Ishikawa (cell line): Measurements from ENCODE around the gene C9orf85.

Source experiments
- CEBPB ChIP-seq: IDR thresholded peaks from 2 replicates; pipeline ENCODE4 v1.6.1; 2012
- CREB1 ChIP-seq: IDR thresholded peaks from 2 replicates; pipeline ENCODE4 v1.6.1; 2012; ENCODE audit warnings: low read depth
- EGR1 ChIP-seq: IDR thresholded peaks from 2 replicates; pipeline ENCODE4 v1.6.1; 2012
- EP300 ChIP-seq: IDR thresholded peaks from 2 replicates; pipeline ENCODE4 v1.6.1; 2012; ENCODE audit warnings: borderline replicate concordance
- FOXM1 ChIP-seq: IDR thresholded peaks from 2 replicates; pipeline ENCODE4 v1.6.1; 2012; ENCODE audit warnings: low read depth, borderline replicate concordance
- MAX ChIP-seq: IDR thresholded peaks from 2 replicates; pipeline ENCODE4 v1.6.1; 2012
- NFIC ChIP-seq: IDR thresholded peaks from 2 replicates; pipeline ENCODE4 v1.6.1; 2012
- RAD21 ChIP-seq: IDR thresholded peaks from 2 replicates; pipeline ENCODE4 v1.6.1; 2012; ENCODE audit warnings: low read depth
- TAF1 ChIP-seq: IDR thresholded peaks from 2 replicates; pipeline ENCODE4 v1.6.1; 2012; ENCODE audit warnings: low read depth, mild to moderate bottlenecking
- TCF12 ChIP-seq: IDR thresholded peaks from 2 replicates; pipeline ENCODE4 v1.6.1; 2012; ENCODE audit warnings: low read depth
- TEAD4 ChIP-seq: IDR thresholded peaks from 2 replicates; pipeline ENCODE4 v1.6.1; 2012
- YY1 ChIP-seq: IDR thresholded peaks from 2 replicates; pipeline ENCODE4 v1.6.1; 2012; ENCODE audit warnings: low read depth
- ZBTB7A ChIP-seq: IDR thresholded peaks from 2 replicates; pipeline ENCODE4 v1.6.1; 2012; ENCODE audit warnings: low read depth
- TF ChIP-seq, protein P1 (sequence below): IDR thresholded peaks from 2 replicates; pipeline ENCODE4 v1.6.1; 2012; ENCODE audit warnings: low read depth, mild to moderate bottlenecking
- TF ChIP-seq, protein P2 (sequence below): IDR thresholded peaks from 2 replicates; pipeline ENCODE4 v1.6.1; 2012

C9orf85 gene

GRCh38 chr9:71876829-71877228 lies 34.6 kb upstream of the C9orf85 start:
- TF ChIP-seq TEAD4 (no peak), RAD21 (no peak), TCF12 (no peak), YY1 (no peak), ZBTB7A (no peak), MAX (no peak), CREB1 (no peak), EP300 (no peak)
- TF ChIP-seq, protein P1, sequence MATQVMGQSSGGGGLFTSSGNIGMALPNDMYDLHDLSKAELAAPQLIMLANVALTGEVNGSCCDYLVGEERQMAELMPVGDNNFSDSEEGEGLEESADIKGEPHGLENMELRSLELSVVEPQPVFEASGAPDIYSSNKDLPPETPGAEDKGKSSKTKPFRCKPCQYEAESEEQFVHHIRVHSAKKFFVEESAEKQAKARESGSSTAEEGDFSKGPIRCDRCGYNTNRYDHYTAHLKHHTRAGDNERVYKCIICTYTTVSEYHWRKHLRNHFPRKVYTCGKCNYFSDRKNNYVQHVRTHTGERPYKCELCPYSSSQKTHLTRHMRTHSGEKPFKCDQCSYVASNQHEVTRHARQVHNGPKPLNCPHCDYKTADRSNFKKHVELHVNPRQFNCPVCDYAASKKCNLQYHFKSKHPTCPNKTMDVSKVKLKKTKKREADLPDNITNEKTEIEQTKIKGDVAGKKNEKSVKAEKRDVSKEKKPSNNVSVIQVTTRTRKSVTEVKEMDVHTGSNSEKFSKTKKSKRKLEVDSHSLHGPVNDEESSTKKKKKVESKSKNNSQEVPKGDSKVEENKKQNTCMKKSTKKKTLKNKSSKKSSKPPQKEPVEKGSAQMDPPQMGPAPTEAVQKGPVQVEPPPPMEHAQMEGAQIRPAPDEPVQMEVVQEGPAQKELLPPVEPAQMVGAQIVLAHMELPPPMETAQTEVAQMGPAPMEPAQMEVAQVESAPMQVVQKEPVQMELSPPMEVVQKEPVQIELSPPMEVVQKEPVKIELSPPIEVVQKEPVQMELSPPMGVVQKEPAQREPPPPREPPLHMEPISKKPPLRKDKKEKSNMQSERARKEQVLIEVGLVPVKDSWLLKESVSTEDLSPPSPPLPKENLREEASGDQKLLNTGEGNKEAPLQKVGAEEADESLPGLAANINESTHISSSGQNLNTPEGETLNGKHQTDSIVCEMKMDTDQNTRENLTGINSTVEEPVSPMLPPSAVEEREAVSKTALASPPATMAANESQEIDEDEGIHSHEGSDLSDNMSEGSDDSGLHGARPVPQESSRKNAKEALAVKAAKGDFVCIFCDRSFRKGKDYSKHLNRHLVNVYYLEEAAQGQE, result no peak

DNA sequence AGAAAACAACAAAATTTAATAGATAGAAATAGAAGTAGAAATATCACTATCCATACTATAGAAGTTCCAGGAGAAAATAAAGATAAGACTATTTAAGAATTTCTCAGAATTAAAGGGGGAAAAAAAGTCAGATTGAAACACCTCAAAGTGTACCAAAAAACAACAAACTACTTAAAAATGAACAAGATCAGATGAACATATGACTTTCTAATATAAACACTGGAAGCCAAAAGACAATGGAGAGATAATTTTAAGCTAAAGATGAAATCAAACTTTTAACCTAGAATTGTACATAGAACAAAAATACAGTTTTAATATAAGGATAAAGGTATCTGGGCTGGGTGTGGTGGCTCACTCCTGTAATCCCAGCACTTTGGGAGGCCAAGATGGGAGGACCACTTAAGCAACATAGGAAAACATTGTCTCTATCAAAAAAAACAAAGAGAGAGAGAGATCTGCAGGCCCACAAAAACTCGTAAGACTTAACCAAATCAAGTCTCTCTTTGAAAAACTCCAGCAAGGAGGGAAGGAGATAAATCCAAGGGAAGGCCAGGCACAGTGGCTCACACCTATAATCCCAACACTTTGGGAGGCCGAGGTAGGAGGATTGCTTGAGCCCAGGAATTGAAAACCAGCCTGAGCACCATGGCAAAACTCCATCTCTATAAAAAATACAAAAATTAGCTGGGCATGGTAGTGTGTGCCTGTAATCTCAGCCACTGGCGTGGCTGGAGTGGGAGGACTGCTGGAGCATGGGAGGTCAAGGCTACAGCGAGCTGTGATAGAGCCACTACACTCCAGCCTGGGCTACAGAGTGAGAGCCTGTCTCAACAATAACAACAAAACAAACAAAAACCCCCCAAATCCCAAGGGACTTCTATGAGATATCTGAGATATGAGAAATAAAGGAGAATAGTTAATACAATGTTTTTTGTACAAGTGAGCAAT lies 32.8 kb upstream of the C9orf85 start:
- no peak for TF ChIP-seq NFIC
- TF ChIP-seq TCF12, result no peak
- no peak for TF ChIP-seq TEAD4
- no peak for TF ChIP-seq EP300

DNA sequence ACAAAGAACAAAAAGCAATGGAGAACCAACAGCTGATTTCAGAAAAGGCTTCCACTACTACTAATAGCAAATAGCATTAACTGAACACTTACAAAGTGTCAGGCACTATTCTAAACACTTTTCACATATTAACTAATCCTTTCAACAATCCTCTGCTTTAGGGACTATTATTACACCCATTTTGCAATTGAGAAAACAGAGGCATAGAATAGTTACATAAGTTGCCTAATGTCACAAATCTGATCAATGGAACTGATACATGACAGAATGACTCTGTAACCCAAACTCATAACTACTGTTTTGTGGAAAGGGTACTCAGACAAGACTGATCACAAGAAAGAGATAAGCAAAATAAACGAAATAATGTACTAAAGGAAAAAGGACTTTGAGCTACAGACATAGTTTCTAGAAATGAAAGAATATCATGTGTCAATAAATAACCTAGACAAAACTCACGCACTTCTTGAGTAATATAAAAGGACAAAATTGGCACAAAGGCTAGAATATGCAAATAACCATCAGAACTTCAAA lies 31.7 kb upstream of the C9orf85 start:
- TF ChIP-seq YY1, result no peak
- no peak for TF ChIP-seq ZBTB7A
- TF ChIP-seq TEAD4, result no peak
- TF ChIP-seq, protein P2, sequence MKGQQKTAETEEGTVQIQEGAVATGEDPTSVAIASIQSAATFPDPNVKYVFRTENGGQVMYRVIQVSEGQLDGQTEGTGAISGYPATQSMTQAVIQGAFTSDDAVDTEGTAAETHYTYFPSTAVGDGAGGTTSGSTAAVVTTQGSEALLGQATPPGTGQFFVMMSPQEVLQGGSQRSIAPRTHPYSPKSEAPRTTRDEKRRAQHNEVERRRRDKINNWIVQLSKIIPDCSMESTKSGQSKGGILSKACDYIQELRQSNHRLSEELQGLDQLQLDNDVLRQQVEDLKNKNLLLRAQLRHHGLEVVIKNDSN, result no peak
- TF ChIP-seq EGR1, result no peak
- TF ChIP-seq RAD21, result no peak
- no peak for TF ChIP-seq MAX

DNA sequence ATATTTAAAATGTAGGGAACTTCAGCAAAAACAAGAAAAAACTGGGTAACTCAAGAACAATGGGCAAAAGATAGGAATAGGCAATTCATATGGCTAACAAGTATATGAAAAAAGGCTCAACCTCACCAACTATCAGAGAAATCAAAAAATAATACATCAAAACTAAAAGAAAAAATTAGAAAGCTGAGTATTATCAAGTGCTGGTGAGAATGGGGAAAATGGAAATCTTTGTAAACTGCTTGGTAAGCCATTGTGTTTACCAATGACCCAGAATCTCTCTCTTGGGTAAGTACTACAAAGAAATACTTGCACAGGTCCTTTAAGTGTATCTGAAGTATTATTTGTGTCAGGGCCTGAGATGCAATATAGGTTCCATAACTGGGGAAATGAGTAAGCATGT lies 27.4 kb upstream of the C9orf85 start:
- no peak for TF ChIP-seq CREB1
- no peak for TF ChIP-seq TCF12
- TF ChIP-seq, protein P1, result no peak
- TF ChIP-seq CEBPB, result no peak
- no peak for TF ChIP-seq EP300
- TF ChIP-seq NFIC, result no peak

GRCh38 chr9:71885467-71885866 lies 26.0 kb upstream of the C9orf85 start:
- no peak for TF ChIP-seq FOXM1
- no peak for TF ChIP-seq ZBTB7A
- TF ChIP-seq EP300, result no peak
- TF ChIP-seq, protein P2, result no peak
- no peak for TF ChIP-seq RAD21
- no peak for TF ChIP-seq TEAD4
- TF ChIP-seq CEBPB, result no peak
- no peak for TF ChIP-seq YY1
- no peak for TF ChIP-seq CREB1
- TF ChIP-seq TCF12, result no peak
- TF ChIP-seq EGR1, result no peak
- no peak for TF ChIP-seq MAX
- TF ChIP-seq, protein P1, result no peak
- TF ChIP-seq NFIC, result no peak
- TF ChIP-seq TAF1, result no peak
